ENCODE results near the gene HNRNPH1.
"Not testable (repeated sequence)": the region's sequence is repeated elsewhere in the genome, so short reads cannot be mapped to it uniquely, and the experiment has no call there.

HNRNPH1 gene

GRCh38 chr5:179644766-179645165 is 21.3 kb upstream of the HNRNPH1 start:
- H3K36me3 ChIP-seq (ENCODE audit: control insufficient read depth in 1 of 2, insufficient read depth in 2 of 2, low read length in 2 of 2); H3K27me3 ChIP-seq (ENCODE audit: control insufficient read depth in 1 of 2, insufficient read depth in 2 of 2, low read length in 2 of 2); H3K4me3 ChIP-seq (ENCODE audit: low read depth in 1 of 2, low read length in 2 of 2); H3K27ac ChIP-seq (ENCODE audit: low read depth, low read length); H3K9me3 ChIP-seq (ENCODE audit: control insufficient read depth in 1 of 2, low read length in 2 of 2); H3K4me1 ChIP-seq (ENCODE audit: control insufficient read depth in 1 of 2, insufficient read depth in 2 of 2, low read length in 2 of 2); H3K9ac ChIP-seq (ENCODE audit: low read depth in 1 of 2, low read length in 2 of 2): not testable (repeated sequence)

GRCh38 chr5:179643141-179643920 is 19.9 kb upstream of the HNRNPH1 start:
- H3K27me3 ChIP-seq (ENCODE audit: control insufficient read depth in 1 of 2, insufficient read depth in 2 of 2, low read length in 2 of 2); H3K27ac ChIP-seq (ENCODE audit: low read depth, low read length); H3K4me3 ChIP-seq (ENCODE audit: low read depth in 1 of 2, low read length in 2 of 2); H3K9ac ChIP-seq (ENCODE audit: low read depth in 1 of 2, low read length in 2 of 2); H3K9me3 ChIP-seq (ENCODE audit: control insufficient read depth in 1 of 2, low read length in 2 of 2); H3K4me1 ChIP-seq (ENCODE audit: control insufficient read depth in 1 of 2, insufficient read depth in 2 of 2, low read length in 2 of 2); H3K36me3 ChIP-seq (ENCODE audit: control insufficient read depth in 1 of 2, insufficient read depth in 2 of 2, low read length in 2 of 2): not testable (repeated sequence)

- not testable (repeated sequence) for H3K9ac ChIP-seq (ENCODE audit: low read depth in 1 of 2, low read length in 2 of 2); H3K27ac ChIP-seq (ENCODE audit: low read depth, low read length); H3K9me3 ChIP-seq (ENCODE audit: control insufficient read depth in 1 of 2, low read length in 2 of 2); H3K36me3 ChIP-seq (ENCODE audit: control insufficient read depth in 1 of 2, insufficient read depth in 2 of 2, low read length in 2 of 2); H3K4me1 ChIP-seq (ENCODE audit: control insufficient read depth in 1 of 2, insufficient read depth in 2 of 2, low read length in 2 of 2); H3K27me3 ChIP-seq (ENCODE audit: control insufficient read depth in 1 of 2, insufficient read depth in 2 of 2, low read length in 2 of 2); H3K4me3 ChIP-seq (ENCODE audit: low read depth in 1 of 2, low read length in 2 of 2)
Measured at GRCh38 chr5:179642626-179643025, 19.2 kb upstream of the HNRNPH1 start.

GRCh38 chr5:179641745-179642144 is 18.3 kb upstream of the HNRNPH1 start:
- H3K4me1 ChIP-seq (ENCODE audit: control insufficient read depth in 1 of 2, insufficient read depth in 2 of 2, low read length in 2 of 2); H3K9ac ChIP-seq (ENCODE audit: low read depth in 1 of 2, low read length in 2 of 2); H3K9me3 ChIP-seq (ENCODE audit: control insufficient read depth in 1 of 2, low read length in 2 of 2); H3K27me3 ChIP-seq (ENCODE audit: control insufficient read depth in 1 of 2, insufficient read depth in 2 of 2, low read length in 2 of 2); H3K36me3 ChIP-seq (ENCODE audit: control insufficient read depth in 1 of 2, insufficient read depth in 2 of 2, low read length in 2 of 2); H3K4me3 ChIP-seq (ENCODE audit: low read depth in 1 of 2, low read length in 2 of 2); H3K27ac ChIP-seq (ENCODE audit: low read depth, low read length): not testable (repeated sequence)

GRCh38 chr5:179639296-179639695 is 15.8 kb upstream of the HNRNPH1 start:
- not testable (repeated sequence) for H3K9me3 ChIP-seq (ENCODE audit: control insufficient read depth in 1 of 2, low read length in 2 of 2); H3K27me3 ChIP-seq (ENCODE audit: control insufficient read depth in 1 of 2, insufficient read depth in 2 of 2, low read length in 2 of 2); H3K36me3 ChIP-seq (ENCODE audit: control insufficient read depth in 1 of 2, insufficient read depth in 2 of 2, low read length in 2 of 2)

GRCh38 chr5:179634370-179635172 is 11.1 kb upstream of the HNRNPH1 start:
- not testable (repeated sequence) for H3K9me3 ChIP-seq (ENCODE audit: control insufficient read depth in 1 of 2, low read length in 2 of 2); H3K36me3 ChIP-seq (ENCODE audit: control insufficient read depth in 1 of 2, insufficient read depth in 2 of 2, low read length in 2 of 2); H3K4me1 ChIP-seq (ENCODE audit: control insufficient read depth in 1 of 2, insufficient read depth in 2 of 2, low read length in 2 of 2); H3K27ac ChIP-seq (ENCODE audit: low read depth, low read length); H3K4me3 ChIP-seq (ENCODE audit: low read depth in 1 of 2, low read length in 2 of 2); H3K27me3 ChIP-seq (ENCODE audit: control insufficient read depth in 1 of 2, insufficient read depth in 2 of 2, low read length in 2 of 2); H3K9ac ChIP-seq (ENCODE audit: low read depth in 1 of 2, low read length in 2 of 2)

More at GRCh38 chr5:179639296-179639695, 15.8 kb upstream of the HNRNPH1 start:
- H3K9ac ChIP-seq (ENCODE audit: low read depth in 1 of 2, low read length in 2 of 2); H3K4me1 ChIP-seq (ENCODE audit: control insufficient read depth in 1 of 2, insufficient read depth in 2 of 2, low read length in 2 of 2); H3K27ac ChIP-seq (ENCODE audit: low read depth, low read length); H3K4me3 ChIP-seq (ENCODE audit: low read depth in 1 of 2, low read length in 2 of 2): not testable (repeated sequence)

GRCh38 chr5:179633501-179634369 is 10.3 kb upstream of the HNRNPH1 start:
- H3K9ac ChIP-seq (ENCODE audit: low read depth in 1 of 2, low read length in 2 of 2); H3K36me3 ChIP-seq (ENCODE audit: control insufficient read depth in 1 of 2, insufficient read depth in 2 of 2, low read length in 2 of 2); H3K9me3 ChIP-seq (ENCODE audit: control insufficient read depth in 1 of 2, low read length in 2 of 2); H3K4me1 ChIP-seq (ENCODE audit: control insufficient read depth in 1 of 2, insufficient read depth in 2 of 2, low read length in 2 of 2); H3K27ac ChIP-seq (ENCODE audit: low read depth, low read length); H3K27me3 ChIP-seq (ENCODE audit: control insufficient read depth in 1 of 2, insufficient read depth in 2 of 2, low read length in 2 of 2): not testable (repeated sequence)
- H3K4me3 ChIP-seq (ENCODE audit: low read depth in 1 of 2, low read length in 2 of 2), result peak overlapping the region; percentile 40 to 67

- peaks cover 28 to 33% of the 10 kb centered on the region in 2 donors for H3K4me1 ChIP-seq (ENCODE audit: control insufficient read depth in 1 of 2, insufficient read depth in 2 of 2, low read length in 2 of 2)
- H3K27ac ChIP-seq (ENCODE audit: low read depth, low read length), result no peak overlapping the region
- peak overlapping the region; percentile 84 to 92 for H3K4me3 ChIP-seq (ENCODE audit: low read depth in 1 of 2, low read length in 2 of 2)
- H3K27me3 ChIP-seq (ENCODE audit: control insufficient read depth in 1 of 2, insufficient read depth in 2 of 2, low read length in 2 of 2), result no peaks in the 10 kb centered on the region
- no peaks in the 10 kb centered on the region for H3K9me3 ChIP-seq (ENCODE audit: control insufficient read depth in 1 of 2, low read length in 2 of 2)
- H3K9ac ChIP-seq (ENCODE audit: low read depth in 1 of 2, low read length in 2 of 2), result peak overlapping the region; percentile 93 to 99
- peaks cover 16 to 19% of the 10 kb centered on the region in 2 donors for H3K36me3 ChIP-seq (ENCODE audit: control insufficient read depth in 1 of 2, insufficient read depth in 2 of 2, low read length in 2 of 2)
Measured at GRCh38 chr5:179624841-179625271, 1.4 kb upstream of the HNRNPH1 start.

- peak overlapping the region; percentile 94 for H3K27ac ChIP-seq (ENCODE audit: low read depth, low read length)
- peaks cover 16 to 26% of the 10 kb centered on the region in 2 donors for H3K36me3 ChIP-seq (ENCODE audit: control insufficient read depth in 1 of 2, insufficient read depth in 2 of 2, low read length in 2 of 2)
- H3K9me3 ChIP-seq (ENCODE audit: control insufficient read depth in 1 of 2, low read length in 2 of 2), result no peaks in the 10 kb centered on the region
- peak overlapping the region; percentile 84 to 92 for H3K4me3 ChIP-seq (ENCODE audit: low read depth in 1 of 2, low read length in 2 of 2)
- H3K27me3 ChIP-seq (ENCODE audit: control insufficient read depth in 1 of 2, insufficient read depth in 2 of 2, low read length in 2 of 2), result no peaks in the 10 kb centered on the region
- H3K4me1 ChIP-seq (ENCODE audit: control insufficient read depth in 1 of 2, insufficient read depth in 2 of 2, low read length in 2 of 2), result peaks cover 34 to 40% of the 10 kb centered on the region in 2 donors
- peak overlapping the region; percentile 93 to 99 for H3K9ac ChIP-seq (ENCODE audit: low read depth in 1 of 2, low read length in 2 of 2)
Measured at GRCh38 chr5:179623906-179624741, 653 bp upstream of the HNRNPH1 start.
